SK-N-SH treated with all-trans-retinoic acid at 6 μM for 48 hours (cell line): ENCODE data around the gene ANKRD12.

Experiments used
- ATAC-seq: fragments of 200-7000 bp; cut with Tn5 transposase; 3 replicates; pipeline ENCODE4 v1.9.1; 2020; ENCODE audit warnings: mild to moderate bottlenecking, moderate library complexity
- ARNTL ChIP-seq: fragments of 450-650 bp; formaldehyde crosslinking; IDR thresholded peaks from 2 replicates; pipeline ENCODE4 v1.5.0; 2020; ENCODE audit warnings: low read depth, mild to moderate bottlenecking, moderate library complexity, borderline replicate concordance
- BACH2 ChIP-seq: fragments of 250-450 bp; sonication (Bioruptor Pico); IDR thresholded peaks from 2 replicates; pipeline ENCODE4 v1.9.0; 2021; ENCODE audit warnings: mild to moderate bottlenecking, borderline replicate concordance
- CSDC2 ChIP-seq: fragments of 250-450 bp; sonication (Bioruptor Pico); IDR thresholded peaks from 2 replicates; pipeline ENCODE4 v1.5.0; 2020; ENCODE audit warnings: mild to moderate bottlenecking, moderate library complexity
- ESRRG ChIP-seq: fragments of 250-450 bp; sonication (Bioruptor Pico); IDR thresholded peaks from 2 replicates; pipeline ENCODE4 v1.6.1; 2021; ENCODE audit warnings: mild to moderate bottlenecking
- GLIS3 ChIP-seq: fragments of 250-450 bp; sonication (Bioruptor Pico); IDR thresholded peaks from 2 replicates; pipeline ENCODE4 v1.5.0; 2020; ENCODE audit warnings: mild to moderate bottlenecking, moderate library complexity
- ISL1 ChIP-seq: fragments of 250-450 bp; sonication (Bioruptor Pico); IDR thresholded peaks from 2 replicates; pipeline ENCODE4 v2.1.2; 2022; ENCODE audit warnings: mild to moderate bottlenecking, moderate library complexity
- OSR1 ChIP-seq: fragments of 250-450 bp; sonication (Bioruptor Pico); IDR thresholded peaks from 2 replicates; pipeline ENCODE4 v1.8.0; 2022; ENCODE audit warnings: moderate library complexity, mild to moderate bottlenecking, inconsistent platforms
- PPARA ChIP-seq: fragments of 250-450 bp; sonication (Bioruptor Pico); IDR thresholded peaks from 2 replicates; pipeline ENCODE4 v1.5.0; 2020; ENCODE audit warnings: mild to moderate bottlenecking, borderline replicate concordance
- RARB ChIP-seq: fragments of 250-450 bp; sonication (Bioruptor Pico); IDR thresholded peaks from 2 replicates; pipeline ENCODE4 v1.8.0; 2021; ENCODE audit warnings: mild to moderate bottlenecking, moderate library complexity
- SNAI2 ChIP-seq: fragments of 250-450 bp; sonication (Bioruptor Pico); IDR thresholded peaks from 2 replicates; pipeline ENCODE4 v1.5.0; 2020; ENCODE audit warnings: mild to moderate bottlenecking, moderate library complexity
- TCF4 ChIP-seq: fragments of 250-450 bp; sonication (Bioruptor Pico); IDR thresholded peaks from 2 replicates; pipeline ENCODE4 v1.8.0; 2021; ENCODE audit warnings: mild to moderate bottlenecking, moderate library complexity, borderline replicate concordance
- TOX ChIP-seq: fragments of 250-450 bp; sonication (Bioruptor Pico); IDR thresholded peaks from 2 replicates; pipeline ENCODE4 v1.8.0; 2021; ENCODE audit warnings: mild to moderate bottlenecking, moderate library complexity, borderline replicate concordance
- ZC3H10 ChIP-seq: fragments of 250-450 bp; sonication (Bioruptor Pico); IDR thresholded peaks from 2 replicates; pipeline ENCODE4 v1.5.1; 2021; ENCODE audit warnings: mild to moderate bottlenecking, moderate library complexity
- ZFP3 ChIP-seq: fragments of 250-450 bp; sonication (Bioruptor Pico); IDR thresholded peaks from 2 replicates; pipeline ENCODE4 v1.5.0; 2020; ENCODE audit warnings: mild to moderate bottlenecking, moderate library complexity
- ZFP30 ChIP-seq: fragments of 450-650 bp; formaldehyde crosslinking; IDR thresholded peaks from 2 replicates; pipeline ENCODE4 v1.5.0; 2022; ENCODE audit warnings: mild to moderate bottlenecking, moderate library complexity
- ZNF565 ChIP-seq: fragments of 450-650 bp; formaldehyde crosslinking; conservative IDR thresholded peaks from 2 replicates; pipeline ENCODE4 v1.5.0; 2020; ENCODE audit warnings: low read depth, mild to moderate bottlenecking, moderate library complexity
- ZNF8 ChIP-seq: fragments of 450-650 bp; formaldehyde crosslinking; IDR thresholded peaks from 2 replicates; pipeline ENCODE4 v1.5.0; 2020; ENCODE audit warnings: mild to moderate bottlenecking, moderate library complexity
- TF ChIP-seq, protein P1 (sequence below): fragments of 250-450 bp; sonication (Bioruptor Pico); IDR thresholded peaks from 2 replicates; pipeline ENCODE4 v1.8.0; 2021; ENCODE audit warnings: low read depth, mild to moderate bottlenecking, moderate library complexity, borderline replicate concordance
- TF ChIP-seq, protein P2 (sequence below): fragments of 250-450 bp; sonication (Bioruptor Pico); IDR thresholded peaks from 2 replicates; pipeline ENCODE4 v1.8.0; 2020; ENCODE audit warnings: mild to moderate bottlenecking, moderate library complexity, borderline replicate concordance
- TF ChIP-seq, protein P3 (sequence below): fragments of 250-450 bp; sonication (Bioruptor Pico); IDR thresholded peaks from 2 replicates; pipeline ENCODE4 v1.5.1; 2021; ENCODE audit warnings: mild to moderate bottlenecking, moderate library complexity
- TF ChIP-seq, protein P4 (sequence below): fragments of 250-450 bp; sonication (Bioruptor Pico); IDR thresholded peaks from 2 replicates; pipeline ENCODE4 v1.5.1; 2020; ENCODE audit warnings: low read depth, mild to moderate bottlenecking, moderate library complexity

ANKRD12 gene

DNA sequence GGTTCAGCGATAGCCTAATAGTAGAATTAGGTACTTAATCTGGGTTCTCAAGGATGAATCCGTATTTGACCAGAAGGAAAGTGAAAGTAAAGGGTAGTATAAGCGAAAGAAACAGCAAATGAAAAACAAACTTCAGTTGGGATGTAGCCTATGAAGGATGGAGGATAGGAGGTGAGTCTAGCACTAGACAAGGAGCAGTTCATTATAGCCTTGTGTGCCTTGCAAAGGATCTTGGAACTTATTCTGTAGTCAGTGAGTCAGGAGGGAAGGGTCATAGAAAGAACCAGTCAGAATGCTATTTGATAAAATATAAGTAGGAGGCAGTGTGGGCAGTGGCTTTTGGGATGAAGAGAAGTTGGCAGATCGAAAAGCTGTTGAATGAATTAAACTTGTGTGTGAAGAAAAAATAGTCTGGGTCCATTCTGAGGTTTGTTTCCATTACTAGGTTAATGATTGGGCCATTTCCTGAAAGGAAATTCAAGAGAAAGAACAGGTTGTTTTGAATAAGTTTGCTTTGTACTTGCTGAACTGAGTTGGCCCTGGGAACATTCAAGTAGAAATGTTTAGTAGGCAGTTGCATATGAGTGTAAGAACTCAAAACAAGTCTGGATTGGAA, 48.5 kb downstream of the ANKRD12 start:
- ATAC-seq = no peak
- TF ChIP-seq TCF4 (CRISPR knock-in tag) (no peak), ZC3H10 (CRISPR knock-in tag) (no peak), BACH2 (no peak), ARNTL (CRISPR knock-in tag) (no peak), ZNF8 (no peak), ZNF565 (CRISPR knock-in tag) (no peak)
- TF ChIP-seq, protein P1, sequence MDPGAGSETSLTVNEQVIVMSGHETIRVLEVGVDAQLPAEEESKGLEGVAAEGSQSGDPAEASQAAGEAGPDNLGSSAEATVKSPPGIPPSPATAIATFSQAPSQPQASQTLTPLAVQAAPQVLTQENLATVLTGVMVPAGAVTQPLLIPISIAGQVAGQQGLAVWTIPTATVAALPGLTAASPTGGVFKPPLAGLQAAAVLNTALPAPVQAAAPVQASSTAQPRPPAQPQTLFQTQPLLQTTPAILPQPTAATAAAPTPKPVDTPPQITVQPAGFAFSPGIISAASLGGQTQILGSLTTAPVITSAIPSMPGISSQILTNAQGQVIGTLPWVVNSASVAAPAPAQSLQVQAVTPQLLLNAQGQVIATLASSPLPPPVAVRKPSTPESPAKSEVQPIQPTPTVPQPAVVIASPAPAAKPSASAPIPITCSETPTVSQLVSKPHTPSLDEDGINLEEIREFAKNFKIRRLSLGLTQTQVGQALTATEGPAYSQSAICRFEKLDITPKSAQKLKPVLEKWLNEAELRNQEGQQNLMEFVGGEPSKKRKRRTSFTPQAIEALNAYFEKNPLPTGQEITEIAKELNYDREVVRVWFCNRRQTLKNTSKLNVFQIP (CRISPR knock-in tag) = no peak
- TF ChIP-seq, protein P2, sequence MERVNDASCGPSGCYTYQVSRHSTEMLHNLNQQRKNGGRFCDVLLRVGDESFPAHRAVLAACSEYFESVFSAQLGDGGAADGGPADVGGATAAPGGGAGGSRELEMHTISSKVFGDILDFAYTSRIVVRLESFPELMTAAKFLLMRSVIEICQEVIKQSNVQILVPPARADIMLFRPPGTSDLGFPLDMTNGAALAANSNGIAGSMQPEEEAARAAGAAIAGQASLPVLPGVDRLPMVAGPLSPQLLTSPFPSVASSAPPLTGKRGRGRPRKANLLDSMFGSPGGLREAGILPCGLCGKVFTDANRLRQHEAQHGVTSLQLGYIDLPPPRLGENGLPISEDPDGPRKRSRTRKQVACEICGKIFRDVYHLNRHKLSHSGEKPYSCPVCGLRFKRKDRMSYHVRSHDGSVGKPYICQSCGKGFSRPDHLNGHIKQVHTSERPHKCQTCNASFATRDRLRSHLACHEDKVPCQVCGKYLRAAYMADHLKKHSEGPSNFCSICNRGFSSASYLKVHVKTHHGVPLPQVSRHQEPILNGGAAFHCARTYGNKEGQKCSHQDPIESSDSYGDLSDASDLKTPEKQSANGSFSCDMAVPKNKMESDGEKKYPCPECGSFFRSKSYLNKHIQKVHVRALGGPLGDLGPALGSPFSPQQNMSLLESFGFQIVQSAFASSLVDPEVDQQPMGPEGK (CRISPR knock-in tag) = no peak

DNA sequence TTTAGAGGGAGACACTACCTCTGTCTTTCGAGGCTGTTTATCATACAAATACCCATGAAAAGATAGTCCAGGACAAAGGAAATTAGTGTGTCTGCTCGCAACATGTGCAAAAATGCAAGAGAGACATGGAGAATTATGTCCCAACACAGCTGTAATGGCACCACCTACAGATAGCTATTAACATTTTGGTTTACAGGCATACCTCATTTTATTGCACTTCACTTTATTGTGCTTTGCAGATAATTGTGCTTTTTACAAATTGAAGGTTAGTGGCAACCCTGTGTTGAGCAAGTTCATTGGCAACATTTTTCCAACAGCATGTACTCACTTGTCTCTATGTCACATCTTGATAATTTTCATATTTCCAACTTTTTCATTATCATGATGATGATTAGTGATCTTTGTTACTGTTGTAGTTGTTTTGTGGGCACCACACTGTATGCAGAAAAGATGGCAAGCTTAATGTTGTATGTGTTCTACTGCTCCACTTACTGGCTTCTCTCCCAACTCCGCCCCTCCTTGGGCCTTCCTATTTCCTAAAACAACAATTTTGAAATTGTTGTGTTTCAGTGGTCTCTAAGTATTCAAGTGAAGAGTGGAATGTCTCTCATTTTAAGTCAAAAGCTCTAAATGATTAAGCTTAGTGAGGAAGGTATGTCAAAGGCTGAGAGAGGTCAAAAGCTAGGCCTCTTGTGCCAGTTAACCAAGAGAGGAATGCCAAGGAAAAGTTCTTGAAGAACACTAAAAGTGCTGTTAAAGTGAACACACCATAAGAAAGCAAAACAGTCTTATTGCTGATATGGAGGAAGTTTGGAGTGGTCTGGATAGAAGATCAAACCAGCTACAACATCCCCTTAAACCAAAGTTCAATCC, 52.0 kb downstream of the ANKRD12 start:
- TF ChIP-seq OSR1 (CRISPR knock-in tag) = no peak
- TF ChIP-seq GLIS3 (CRISPR knock-in tag) = no peak
- TF ChIP-seq, protein P1 (CRISPR knock-in tag) = no peak
- no peak for TF ChIP-seq ZC3H10 (CRISPR knock-in tag)
- no peak for TF ChIP-seq TOX (CRISPR knock-in tag)
- no peak for TF ChIP-seq ISL1 (CRISPR knock-in tag)
- no peak for TF ChIP-seq PPARA
- no peak for TF ChIP-seq ARNTL (CRISPR knock-in tag)
- no peak for TF ChIP-seq ZFP30 (CRISPR knock-in tag)
- TF ChIP-seq BACH2 = no peak
- ATAC-seq = no peak

DNA sequence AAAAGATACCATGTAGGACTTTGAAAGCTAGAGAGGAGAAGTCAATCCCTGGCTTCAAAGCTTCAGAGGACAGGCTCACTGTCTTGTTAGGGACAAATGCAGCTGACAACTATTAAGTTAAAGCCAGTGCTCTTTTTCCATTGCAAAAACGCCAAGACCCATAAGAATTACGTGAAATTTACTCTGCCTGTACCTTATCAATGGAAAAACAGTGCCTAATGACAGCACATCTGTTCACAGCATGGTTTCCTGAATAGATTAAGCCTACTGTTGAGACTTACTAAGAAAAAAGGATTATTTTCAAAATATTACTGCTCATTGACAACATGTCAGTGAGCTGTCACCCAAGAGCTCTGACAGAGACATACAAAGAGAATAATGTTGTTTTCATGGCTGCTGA, 52.9 kb downstream of the ANKRD12 start:
- TF ChIP-seq, protein P2 (CRISPR knock-in tag) = no peak
- TF ChIP-seq GLIS3 (CRISPR knock-in tag) (no peak), ZFP3 (CRISPR knock-in tag) (no peak), TOX (CRISPR knock-in tag) (no peak), SNAI2 (no peak), RARB (CRISPR knock-in tag) (no peak), PPARA (no peak), ARNTL (CRISPR knock-in tag) (no peak), ESRRG (no peak), TCF4 (CRISPR knock-in tag) (no peak), CSDC2 (CRISPR knock-in tag) (no peak), BACH2 (no peak)
- TF ChIP-seq, protein P3, sequence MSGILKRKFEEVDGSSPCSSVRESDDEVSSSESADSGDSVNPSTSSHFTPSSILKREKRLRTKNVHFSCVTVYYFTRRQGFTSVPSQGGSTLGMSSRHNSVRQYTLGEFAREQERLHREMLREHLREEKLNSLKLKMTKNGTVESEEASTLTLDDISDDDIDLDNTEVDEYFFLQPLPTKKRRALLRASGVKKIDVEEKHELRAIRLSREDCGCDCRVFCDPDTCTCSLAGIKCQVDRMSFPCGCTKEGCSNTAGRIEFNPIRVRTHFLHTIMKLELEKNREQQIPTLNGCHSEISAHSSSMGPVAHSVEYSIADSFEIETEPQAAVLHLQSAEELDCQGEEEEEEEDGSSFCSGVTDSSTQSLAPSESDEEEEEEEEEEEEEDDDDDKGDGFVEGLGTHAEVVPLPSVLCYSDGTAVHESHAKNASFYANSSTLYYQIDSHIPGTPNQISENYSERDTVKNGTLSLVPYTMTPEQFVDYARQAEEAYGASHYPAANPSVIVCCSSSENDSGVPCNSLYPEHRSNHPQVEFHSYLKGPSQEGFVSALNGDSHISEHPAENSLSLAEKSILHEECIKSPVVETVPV = no peak
- TF ChIP-seq, protein P1 (CRISPR knock-in tag) = no peak
- TF ChIP-seq, protein P4, sequence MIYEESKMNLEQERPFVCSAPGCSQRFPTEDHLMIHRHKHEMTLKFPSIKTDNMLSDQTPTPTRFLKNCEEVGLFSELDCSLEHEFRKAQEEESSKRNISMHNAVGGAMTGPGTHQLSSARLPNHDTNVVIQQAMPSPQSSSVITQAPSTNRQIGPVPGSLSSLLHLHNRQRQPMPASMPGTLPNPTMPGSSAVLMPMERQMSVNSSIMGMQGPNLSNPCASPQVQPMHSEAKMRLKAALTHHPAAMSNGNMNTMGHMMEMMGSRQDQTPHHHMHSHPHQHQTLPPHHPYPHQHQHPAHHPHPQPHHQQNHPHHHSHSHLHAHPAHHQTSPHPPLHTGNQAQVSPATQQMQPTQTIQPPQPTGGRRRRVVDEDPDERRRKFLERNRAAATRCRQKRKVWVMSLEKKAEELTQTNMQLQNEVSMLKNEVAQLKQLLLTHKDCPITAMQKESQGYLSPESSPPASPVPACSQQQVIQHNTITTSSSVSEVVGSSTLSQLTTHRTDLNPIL (CRISPR knock-in tag) = no peak

More for the DNA sequence above, 52.9 kb downstream of the ANKRD12 start:
- no peak for ATAC-seq
